ENCODE measurements around the gene TMEM178B. TPM values are rescaled to one million over a fixed set of nuclear protein-coding genes. Genes with fewer than 3 reads are reported as not detected.
"Not testable (repeated sequence)": the region's sequence is repeated elsewhere in the genome, so short reads cannot be mapped to it uniquely, and the experiment has no call there.

Gene TMEM178B
- total RNA-seq, 1 donor from 2014 or later, result 35.4 TPM

DNA sequence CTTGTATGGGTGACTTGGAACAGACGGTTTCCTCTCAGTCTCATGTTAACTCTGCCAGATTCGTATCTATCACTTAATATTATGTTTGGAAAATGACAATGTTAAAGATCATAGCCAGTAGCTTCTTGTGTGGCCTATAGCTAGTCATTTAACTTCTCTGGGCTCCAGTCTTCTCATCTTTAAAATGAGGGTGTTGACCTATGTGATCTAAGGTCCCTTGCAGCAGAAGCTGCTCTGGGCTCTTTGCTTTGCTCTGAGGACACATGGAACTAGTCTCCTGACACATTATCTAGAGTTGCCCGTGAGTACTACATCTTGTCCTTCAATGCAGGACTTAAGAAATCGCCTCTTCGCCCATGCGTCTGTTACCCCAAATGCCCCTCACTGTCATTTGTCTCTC lies 93.1 kb downstream of the TMEM178B start:
- intact Hi-C loops (cut with DNase I), result no loop called here
- ATAC-seq (ENCODE audit: poor library complexity) (no peak), DNase-seq (no peak)

DNA sequence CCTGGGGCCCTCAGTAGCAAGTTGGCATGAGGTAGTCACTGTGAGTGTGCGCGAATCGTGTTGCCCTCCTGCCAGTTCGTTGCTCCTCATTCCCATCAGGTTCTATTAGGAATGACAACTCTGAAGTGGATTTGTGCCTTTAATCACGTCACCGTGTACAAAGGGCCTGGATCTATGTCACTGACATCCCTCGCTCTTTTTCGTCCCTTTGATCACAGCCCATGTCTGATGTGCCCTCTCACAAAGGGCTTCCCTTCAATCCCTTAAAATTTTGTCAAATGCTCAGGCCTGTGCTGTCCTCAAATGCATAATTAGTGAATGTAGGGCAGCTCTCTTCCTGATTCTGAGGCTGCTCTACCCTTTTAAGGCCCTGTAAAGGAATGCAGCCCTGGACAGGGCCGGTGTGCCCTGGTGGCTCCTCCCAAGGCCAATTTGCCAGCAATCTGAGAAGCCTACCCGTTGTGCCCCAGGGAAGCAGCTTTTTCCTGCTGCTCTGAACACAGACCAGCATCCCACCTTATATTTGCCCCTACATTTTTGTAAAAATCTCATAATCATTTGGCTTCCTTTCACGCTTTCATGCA lies 93.6 kb downstream of the TMEM178B start:
- ATAC-seq (ENCODE audit: poor library complexity) (no peak), DNase-seq (no peak)
- intact Hi-C loops (cut with DNase I), result no loop called here

DNA sequence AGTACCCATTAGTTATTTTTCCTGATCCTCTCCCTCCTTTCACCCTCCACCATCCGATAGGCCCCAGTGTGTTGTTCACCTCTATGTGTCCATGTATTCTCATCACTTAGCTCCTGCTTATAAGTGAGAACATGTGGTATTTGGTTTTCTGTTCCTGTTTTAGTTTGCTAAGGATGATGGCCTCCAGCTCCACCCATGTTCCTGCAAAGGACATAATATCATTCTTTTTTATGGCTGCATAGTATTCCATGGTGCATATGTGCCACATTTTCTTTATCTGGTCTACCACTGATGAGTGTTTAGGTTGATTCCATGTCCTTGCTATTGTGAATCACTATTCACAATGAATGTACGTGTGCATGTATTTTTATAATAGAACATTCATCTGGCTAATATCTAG lies 95.3 kb downstream of the TMEM178B start:
- intact Hi-C loops (cut with DNase I); ATAC-seq (ENCODE audit: poor library complexity); DNase-seq: not testable (repeated sequence)

DNA sequence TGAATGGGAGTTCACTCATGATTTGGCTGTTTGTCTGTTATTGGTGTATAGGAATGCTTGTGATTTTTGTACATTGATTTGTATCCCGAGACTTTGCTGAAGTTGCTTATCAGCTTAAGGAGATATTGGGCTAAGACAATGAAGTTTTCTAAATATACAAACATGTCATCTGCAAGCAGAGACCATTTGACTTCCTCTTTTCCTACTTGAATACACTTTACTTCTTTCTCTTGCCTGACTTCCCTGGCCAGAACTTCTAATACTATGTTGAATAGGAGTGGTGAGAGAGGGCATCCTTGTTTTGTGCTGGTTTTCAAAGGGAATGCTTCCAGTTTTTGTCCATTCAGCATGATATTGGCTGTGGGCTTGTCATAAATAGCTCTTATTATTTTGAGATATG lies 101.9 kb downstream of the TMEM178B start:
- intact Hi-C loops (cut with DNase I); DNase-seq; ATAC-seq (ENCODE audit: poor library complexity): not testable (repeated sequence)

DNA sequence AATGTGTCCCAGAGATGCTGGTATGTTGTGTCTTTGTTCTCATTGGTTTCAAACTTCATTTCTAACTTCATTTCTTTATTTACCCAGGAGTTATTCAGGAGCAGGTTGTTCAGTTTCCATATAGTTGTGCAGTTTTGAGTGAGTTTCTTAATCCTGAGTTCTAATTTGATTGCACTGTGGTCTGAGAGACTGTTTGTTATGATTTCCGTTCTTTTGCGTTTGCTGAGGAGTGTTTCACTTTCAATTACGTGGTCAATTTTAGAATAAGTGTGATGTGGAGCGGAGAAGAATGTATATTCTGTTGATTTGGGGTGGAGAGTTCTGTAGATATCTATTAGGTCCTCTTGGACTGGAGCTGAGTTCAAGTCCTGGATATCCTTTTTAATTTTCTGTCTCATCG lies 103.3 kb downstream of the TMEM178B start:
- ATAC-seq (ENCODE audit: poor library complexity); DNase-seq; intact Hi-C loops (cut with DNase I): not testable (repeated sequence)

DNA sequence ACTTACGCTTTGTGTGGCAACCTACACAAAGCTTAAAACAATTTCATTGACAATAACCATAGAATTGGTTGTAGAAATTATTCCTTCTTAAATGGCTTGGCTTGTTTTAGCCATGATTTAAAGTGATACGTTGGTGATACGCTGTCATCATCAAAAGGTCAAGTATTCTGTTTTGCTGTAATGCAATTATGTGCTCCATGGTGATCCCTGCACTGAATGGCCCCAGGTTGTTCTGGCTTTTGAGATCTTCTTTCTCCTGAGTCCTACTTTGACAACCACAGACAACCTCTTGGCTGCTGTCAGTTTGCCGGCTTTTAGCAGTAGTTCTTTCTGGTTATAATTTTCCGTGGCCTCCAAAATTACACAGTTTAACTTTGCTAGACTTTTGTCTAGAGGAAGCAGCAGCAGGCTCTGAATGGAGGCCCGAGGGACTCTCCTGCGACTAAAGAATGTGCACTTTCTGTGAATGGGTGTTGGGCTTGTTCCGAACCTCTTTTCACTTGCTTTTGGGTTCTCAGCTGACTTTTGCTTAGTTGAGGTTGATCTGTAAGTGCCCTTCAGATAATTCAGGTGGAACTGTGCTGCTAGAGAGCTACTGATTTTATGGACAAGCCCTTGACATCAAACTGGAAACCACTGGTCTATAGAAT lies 104.7 kb downstream of the TMEM178B start:
- no peak for DNase-seq
- intact Hi-C loops (cut with DNase I), result no loop called here
- no peak for ATAC-seq (ENCODE audit: poor library complexity)

DNA sequence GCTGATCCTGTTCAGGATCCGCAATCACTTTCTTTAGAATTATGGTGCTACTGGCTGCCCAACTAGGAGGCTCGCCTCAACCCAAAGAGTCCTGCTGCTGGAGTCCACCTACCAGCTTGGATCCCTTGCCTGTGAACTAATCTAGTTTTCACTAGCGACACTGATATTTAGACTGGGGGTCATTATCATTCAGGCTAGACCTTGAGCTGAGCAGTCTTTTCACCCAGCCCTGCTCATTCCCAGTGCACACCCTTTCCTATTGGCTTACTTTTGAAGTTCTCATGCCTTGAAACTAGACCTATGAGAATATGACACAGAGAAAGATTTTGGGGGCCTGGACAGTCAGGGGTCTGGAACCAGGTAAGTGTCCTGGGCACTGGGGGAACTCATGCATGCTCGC lies 107.9 kb downstream of the TMEM178B start:
- DNase-seq (no peak), ATAC-seq (ENCODE audit: poor library complexity) (no peak)
- intact Hi-C loops (cut with DNase I), result no loop called here

DNA sequence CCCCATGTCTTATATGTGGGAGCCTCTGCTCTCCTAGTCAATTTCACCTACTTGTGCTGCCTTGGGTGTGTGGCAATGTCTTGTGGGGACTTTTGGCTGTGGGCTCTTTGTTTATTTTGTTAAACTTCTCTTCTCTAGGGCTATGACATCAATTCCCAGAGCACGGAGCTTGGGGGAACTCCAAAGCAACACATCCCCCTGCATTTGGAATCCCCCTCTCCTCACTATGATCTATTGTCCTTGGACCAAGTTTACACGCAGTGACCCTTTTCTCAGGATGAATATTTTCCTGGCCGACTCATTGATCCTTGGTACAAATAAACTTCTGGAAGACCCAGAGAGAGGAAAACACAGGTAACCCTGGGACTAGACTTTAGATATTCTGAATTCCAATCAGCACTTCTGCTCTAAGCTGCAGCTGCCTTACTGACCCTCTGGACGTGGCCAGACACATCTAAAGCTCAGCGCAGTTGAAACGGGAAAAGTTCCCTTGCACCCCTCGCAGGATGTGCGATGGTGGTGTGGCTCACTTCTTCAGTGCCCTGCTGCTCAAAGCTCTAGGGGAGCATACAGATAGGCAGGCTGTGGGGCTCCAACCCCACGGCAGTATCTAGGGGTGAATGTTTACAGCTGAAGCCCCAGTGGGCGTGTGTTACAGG lies 110.8 kb downstream of the TMEM178B start:
- DNase-seq, result no peak
- intact Hi-C loops (cut with DNase I), result no loop called here
- ATAC-seq (ENCODE audit: poor library complexity), result no peak

DNA sequence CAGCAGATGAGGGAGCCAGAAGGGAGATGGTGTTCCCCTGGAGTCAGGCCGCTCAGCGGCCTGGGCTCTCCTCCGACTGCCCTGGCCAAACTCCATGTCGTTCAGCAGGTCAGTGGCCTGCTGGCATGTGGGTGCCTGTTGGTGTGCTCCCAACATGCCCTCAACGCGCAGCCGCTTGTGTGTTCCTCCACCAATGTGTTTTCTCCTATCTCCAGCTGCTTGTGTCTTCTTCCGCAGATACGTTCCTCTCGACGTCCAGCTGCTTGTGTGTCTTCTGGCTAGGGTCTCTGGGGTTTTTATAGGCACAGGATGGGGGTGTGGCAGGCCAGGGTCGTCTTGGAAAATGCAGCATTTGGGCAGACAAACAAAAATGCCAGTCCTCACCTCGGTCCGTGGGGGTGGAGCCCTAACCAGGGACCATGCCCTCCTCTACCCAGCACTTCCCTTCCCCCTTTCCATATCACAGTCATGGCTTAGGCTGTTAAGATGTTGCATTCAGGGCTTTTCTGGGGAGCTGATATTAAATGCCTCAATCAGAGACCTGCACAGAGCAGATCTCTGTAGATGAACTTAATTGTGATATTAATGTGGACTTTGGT lies 111.6 kb downstream of the TMEM178B start:
- intact Hi-C loops (cut with DNase I), result no loop called here
- ATAC-seq (ENCODE audit: poor library complexity) (no peak), DNase-seq (no peak)

DNA sequence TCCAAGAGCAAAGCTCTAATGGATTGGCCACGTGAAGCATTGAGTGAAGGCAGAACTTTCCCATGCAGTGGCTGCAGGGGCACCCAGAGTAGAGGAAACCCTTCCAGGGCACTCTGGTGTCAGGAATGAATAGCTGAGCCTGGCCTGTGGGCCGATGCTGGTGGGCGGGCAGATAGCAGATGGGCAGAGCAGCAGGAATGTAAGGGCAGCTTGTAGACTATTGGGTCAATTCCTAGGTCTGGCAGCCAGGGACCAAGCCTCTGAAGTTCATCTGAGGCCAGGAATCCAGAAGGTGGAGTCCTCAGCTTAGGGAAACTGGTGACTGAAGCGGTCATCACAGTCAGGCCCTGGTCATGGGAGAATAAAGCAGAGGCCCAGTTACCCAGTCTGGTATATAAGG lies 115.4 kb downstream of the TMEM178B start:
- no peak for ATAC-seq (ENCODE audit: poor library complexity)
- intact Hi-C loops (cut with DNase I), result no loop called here
- DNase-seq, result no peak

DNA sequence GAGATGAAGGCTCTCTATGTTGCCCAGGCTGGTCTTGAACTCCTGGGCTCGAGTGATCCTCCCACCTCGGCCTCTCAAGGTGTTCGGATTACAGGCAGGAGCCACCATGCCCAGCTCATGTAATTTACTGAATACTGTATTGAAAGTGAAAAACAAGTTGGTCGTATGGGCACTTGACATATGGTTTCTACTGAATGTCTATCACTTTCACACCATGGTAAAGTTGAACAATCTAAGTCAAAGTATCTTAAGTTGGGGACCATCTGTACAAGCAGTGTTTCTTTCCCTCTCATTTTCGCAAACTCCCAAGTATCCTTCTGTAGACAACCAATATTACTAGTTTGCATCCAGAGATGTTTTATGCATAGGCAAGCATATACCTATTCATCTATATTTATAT lies 116.6 kb downstream of the TMEM178B start:
- ATAC-seq (ENCODE audit: poor library complexity), result no peak
- intact Hi-C loops (cut with DNase I), result no loop called here
- DNase-seq, result no peak

DNA sequence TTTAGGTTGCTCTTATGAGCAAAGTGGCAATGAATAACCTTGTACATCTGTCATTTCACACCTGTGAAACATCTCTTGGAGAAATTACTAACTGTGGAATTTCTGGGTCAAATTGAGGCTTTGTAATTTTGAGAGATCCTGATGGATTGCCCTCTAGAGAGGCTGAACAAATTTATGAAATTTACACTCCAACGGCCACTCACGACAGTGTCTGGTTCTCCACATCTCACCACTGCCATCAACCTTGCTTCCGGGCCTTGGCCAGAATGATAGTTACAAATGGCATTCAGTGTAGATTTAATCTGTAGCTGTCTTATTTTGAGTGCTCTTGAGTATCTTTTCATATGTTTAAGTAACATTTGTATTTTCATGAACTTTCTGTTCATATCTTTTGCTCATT lies 117.4 kb downstream of the TMEM178B start:
- DNase-seq (no peak), ATAC-seq (ENCODE audit: poor library complexity) (no peak)

DNA sequence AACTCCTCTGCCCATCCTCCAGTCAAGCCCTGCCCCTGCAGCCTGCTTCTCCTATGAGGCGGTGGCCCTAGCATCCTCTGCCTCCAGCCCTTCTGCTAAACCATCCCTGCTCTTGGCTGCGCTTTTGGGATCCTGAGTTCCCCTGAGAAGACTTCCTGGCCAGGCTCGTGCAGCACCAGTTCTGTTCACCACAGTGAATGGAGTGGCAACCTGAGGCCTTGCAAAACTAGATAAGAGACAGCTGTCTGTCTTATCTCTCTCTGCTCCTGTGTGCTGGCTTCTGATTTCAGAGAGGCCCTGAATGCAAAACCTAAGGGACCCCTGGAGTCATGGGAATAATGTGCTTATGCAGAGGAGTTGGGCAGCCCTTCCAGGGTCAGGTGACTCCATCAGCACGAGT lies 119.2 kb downstream of the TMEM178B start:
- ATAC-seq (ENCODE audit: poor library complexity) (no peak), DNase-seq (no peak)
- intact Hi-C loops (cut with DNase I), result no loop called here

More for the DNA sequence above, 117.4 kb downstream of the TMEM178B start:
- intact Hi-C loops (cut with DNase I), result no loop called here

DNA sequence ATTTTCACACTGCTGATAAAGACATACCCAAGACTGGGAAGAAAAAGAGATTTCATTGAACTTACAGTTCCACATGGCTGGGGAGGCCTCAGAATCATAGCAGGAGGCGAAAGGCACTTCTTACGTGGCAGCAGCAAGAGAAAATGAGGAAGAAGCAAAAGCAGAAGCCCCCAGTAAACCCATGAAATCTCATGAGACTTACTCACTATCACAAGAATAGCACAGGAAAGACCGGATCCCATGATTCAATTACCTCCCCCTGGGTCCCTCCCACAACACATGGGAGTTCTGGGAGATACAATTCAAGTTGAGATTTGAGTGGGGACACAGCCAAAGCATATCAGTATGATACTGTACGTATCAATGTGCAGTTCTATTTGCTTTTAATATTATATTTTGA lies 121.9 kb downstream of the TMEM178B start:
- intact Hi-C loops (cut with DNase I); ATAC-seq (ENCODE audit: poor library complexity); DNase-seq: not testable (repeated sequence)

DNA sequence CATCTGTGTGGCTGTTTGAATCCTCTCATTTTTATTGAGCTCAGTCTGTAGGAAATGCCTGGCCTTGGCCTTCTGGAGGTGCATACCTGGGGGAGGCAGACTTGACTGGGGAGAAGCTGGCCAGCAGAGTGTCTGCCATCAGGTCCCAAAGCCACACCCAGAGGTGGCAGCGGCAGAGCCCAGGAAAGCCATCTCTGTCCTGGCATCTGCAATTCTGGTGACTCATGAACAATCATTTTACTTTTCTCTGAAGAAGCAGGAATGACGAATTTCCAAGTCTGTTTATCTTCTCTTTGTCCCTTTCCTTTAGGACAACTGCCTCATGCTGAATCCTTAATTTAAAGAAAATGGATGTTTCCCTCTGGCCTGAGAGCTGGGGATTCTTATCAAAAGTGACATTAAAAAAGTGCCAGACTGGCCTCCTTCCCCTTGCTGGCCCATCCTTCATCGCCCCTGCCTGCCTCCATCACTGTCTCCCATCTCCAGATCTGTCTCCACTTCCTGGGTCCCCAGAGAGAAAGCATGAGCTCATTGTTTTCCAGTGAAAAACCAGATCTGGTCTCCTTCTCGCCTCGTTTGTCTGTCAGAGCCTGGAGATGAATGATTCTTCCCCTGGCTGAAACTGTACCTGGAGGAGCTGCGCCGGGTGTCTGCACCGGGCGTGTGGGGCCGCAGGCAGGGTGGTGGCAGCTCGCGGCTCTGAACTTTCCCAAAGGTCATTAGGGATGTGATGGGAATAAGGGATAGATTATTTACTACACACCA lies 124.5 kb downstream of the TMEM178B start:
- intact Hi-C loops (cut with DNase I), result no loop called here
- ATAC-seq (ENCODE audit: poor library complexity), result no peak
- DNase-seq, result no peak

DNA sequence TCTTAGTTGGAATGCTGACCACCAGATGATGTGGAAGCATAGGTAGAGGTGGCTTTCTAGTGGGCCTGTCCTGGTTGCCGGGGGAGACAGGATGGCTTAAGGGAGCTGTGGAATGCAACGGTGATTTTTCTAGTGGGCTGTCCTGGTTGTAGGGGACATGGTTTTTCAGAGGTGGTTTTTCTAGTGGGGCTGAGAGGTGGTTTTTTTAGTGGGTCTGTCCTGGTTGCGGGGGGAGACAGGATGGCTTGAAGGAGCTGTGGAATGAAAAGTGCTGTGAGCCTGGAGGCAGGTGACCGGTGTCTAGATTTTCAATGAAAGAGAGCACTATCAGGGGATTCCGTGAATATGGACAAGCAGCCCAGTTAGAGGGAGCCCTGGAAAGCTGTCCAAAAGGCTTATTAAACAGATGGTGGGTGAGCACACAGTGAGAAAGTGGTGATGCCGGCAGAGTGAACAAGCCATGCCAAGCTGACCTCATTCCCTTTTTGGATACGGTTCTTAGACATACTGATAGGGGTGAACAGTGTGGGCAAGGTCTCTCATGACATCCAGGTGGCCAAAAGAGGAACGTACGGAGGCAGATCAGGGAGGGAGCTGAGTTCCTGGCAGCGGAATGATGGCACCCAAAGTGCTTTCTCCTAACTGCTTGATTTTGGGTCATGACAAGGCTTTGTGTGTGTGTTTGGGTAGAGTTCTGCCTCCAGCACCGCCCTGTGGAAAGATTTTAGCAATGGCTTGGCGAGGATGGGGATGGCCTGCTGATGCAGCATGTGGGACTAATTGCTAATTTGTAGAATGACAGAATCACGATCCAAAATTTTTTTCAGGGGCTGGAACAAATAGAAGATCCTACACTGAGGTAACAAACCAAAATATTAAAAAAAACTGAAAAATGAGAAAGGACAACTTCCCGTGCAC lies 126.6 kb downstream of the TMEM178B start:
- no peak for ATAC-seq (ENCODE audit: poor library complexity)
- intact Hi-C loops (cut with DNase I), result no loop called here
- no peak for DNase-seq

DNA sequence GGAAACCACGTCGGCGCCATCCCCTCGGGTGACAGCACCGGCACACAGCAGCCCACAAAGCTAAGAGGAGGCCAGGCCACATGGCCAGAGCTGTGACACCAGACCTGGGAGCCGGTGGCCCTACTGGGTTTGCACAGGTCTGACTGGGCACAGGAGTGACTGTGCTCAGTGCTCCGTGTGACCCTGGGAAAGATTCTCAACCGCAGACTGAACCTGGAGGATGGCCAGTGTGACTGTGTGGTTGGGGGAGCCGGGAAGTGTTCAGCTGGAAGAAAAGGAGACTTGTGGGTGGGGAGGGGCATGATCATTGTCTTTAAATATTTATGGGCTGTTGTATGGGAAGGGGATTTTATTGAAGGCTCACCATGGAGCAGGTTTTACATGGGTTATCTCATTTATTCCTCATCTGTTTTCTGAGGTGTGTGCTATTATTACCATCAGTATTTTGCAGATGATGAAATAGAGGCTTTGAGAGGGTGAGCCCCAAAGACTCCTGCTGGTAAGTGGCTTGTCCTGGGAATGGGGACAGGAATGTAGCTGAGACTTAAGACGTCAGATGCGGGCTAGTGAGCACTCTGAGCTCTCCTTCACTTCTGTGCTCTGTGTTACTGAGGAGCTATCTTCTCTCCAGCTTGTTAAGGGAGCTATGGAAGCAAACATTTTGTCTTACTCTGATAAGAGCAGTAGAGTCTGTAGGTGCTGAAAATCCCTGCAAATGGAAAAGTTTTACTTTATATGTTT lies 127.5 kb downstream of the TMEM178B start:
- intact Hi-C loops (cut with DNase I), result no loop called here
- no peak for DNase-seq
- no peak for ATAC-seq (ENCODE audit: poor library complexity)

DNA sequence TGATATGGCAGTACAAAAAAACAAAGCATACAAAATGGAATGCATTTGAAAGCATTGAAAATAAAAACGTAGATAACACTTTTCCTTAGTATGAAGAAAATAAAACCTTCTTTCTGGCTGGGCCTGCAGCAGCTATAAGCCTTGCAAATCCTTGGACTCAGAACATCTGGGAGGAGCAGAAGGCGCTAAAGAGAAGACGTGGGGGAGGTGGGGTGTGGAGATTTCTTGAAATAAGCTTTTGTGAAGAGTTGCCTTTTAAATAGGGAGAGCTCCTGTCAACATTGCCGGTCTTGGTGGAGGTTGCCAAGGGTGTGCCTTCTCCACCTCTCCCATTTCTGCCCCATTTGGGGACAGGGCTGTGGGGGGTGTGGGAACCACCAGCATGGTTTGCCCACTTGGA lies 128.7 kb downstream of the TMEM178B start:
- DNase-seq (no peak), ATAC-seq (ENCODE audit: poor library complexity) (no peak)
- intact Hi-C loops (cut with DNase I), result no loop called here
